Endothelial cell (in vitro differentiated cells): ENCODE results near the gene HSPB1. TPM values are rescaled to one million over a fixed set of nuclear protein-coding genes. Genes with fewer than 3 reads are reported as not detected.
"Not testable (repeated sequence)": the region's sequence is repeated elsewhere in the genome, so short reads cannot be mapped to it uniquely, and the experiment has no call there.

ENCODE experiments used
- DNase-seq: peaks from one replicate; pipeline ENCODE4 v3.0.0; 2021; ENCODE audit warnings: low spot score
- H3K27ac Mint-ChIP-seq: one replicate; pipeline ENCODE4 v1.8.0; 2021; ENCODE audit warnings: mixed read lengths, inconsistent platforms; ENCODE audit not compliant: unreplicated experiment
- H3K27me3 Mint-ChIP-seq: one replicate; pipeline ENCODE4 v1.8.0; 2021; ENCODE audit warnings: mild to moderate bottlenecking, moderate library complexity, mixed read lengths, inconsistent platforms; ENCODE audit not compliant: unreplicated experiment
- H3K36me3 Mint-ChIP-seq: one replicate; pipeline ENCODE4 v1.8.0; 2021; ENCODE audit warnings: mild to moderate bottlenecking, low read depth, mixed read lengths, inconsistent platforms; ENCODE audit not compliant: unreplicated experiment
- H3K4me1 Mint-ChIP-seq: one replicate; pipeline ENCODE4 v1.8.0; 2021; ENCODE audit warnings: mild to moderate bottlenecking, mixed read lengths, inconsistent platforms; ENCODE audit not compliant: unreplicated experiment
- H3K4me3 Mint-ChIP-seq: one replicate; pipeline ENCODE4 v1.8.0; 2021; ENCODE audit warnings: mild to moderate bottlenecking, mixed read lengths, inconsistent platforms; ENCODE audit not compliant: unreplicated experiment
- H3K9me3 Mint-ChIP-seq: one replicate; pipeline ENCODE4 v1.8.0; 2021; ENCODE audit warnings: mixed read lengths, inconsistent platforms; ENCODE audit not compliant: unreplicated experiment
- total RNA-seq: library from RNA; stranded (reverse); fragmentation: NEBNext Ultra II Directional; extraction: Animal tissue kit (Norgen Biotek cat#: 25700); gene quantifications from one replicate; pipeline ENCODE4 v1.2.1, GENCODE V29; 2021; ENCODE audit not compliant: unreplicated experiment
- TF ChIP-seq, protein P1 (sequence below): fragments of 200-600 bp; sonication (generic); IDR thresholded peaks from one replicate; pipeline ENCODE4 v1.5.0; 2021; ENCODE audit warnings: antibody characterized with exemption; ENCODE audit not compliant: unreplicated experiment

Gene HSPB1
- total RNA-seq, 1 donor from 2014 or later = 581 TPM

DNA sequence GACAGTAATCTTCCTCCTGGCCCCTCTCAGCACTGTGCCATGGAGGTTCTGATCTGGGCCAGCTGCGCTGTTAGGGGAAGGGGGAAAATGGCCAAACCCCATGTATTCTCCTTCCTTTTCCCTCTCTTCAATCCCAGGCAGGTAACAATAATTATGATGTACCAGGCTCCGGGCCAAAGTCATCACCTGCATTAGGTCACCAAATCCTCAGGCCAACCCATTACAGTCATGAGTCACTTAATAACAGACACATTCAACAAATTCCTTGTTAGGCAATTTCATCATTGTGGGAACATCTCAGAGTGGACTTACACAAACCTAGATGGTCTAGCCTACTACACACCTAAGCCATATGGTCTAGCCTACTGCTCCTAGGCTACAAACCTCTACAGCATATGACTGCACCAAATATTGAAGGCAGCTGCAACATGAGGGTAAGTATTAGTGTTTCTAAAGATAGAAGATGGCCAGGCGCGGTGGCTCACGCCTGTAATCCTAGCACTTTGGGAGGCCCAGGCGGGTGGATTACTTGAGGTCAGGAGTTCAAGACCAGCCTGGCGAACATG is 2.2 kb upstream of the HSPB1 start:
- Mint-ChIP-seq H3K27me3 (peaks cover 15% of the 10 kb centered on the region), H3K4me1 (peaks cover 20% of the 10 kb centered on the region), H3K36me3 (peaks cover 5% of the 10 kb centered on the region), H3K4me3 (no peak overlapping the region), H3K9me3 (no peaks in the 10 kb centered on the region), H3K27ac (peak overlapping the region; percentile 50)
- TF ChIP-seq, protein P1, sequence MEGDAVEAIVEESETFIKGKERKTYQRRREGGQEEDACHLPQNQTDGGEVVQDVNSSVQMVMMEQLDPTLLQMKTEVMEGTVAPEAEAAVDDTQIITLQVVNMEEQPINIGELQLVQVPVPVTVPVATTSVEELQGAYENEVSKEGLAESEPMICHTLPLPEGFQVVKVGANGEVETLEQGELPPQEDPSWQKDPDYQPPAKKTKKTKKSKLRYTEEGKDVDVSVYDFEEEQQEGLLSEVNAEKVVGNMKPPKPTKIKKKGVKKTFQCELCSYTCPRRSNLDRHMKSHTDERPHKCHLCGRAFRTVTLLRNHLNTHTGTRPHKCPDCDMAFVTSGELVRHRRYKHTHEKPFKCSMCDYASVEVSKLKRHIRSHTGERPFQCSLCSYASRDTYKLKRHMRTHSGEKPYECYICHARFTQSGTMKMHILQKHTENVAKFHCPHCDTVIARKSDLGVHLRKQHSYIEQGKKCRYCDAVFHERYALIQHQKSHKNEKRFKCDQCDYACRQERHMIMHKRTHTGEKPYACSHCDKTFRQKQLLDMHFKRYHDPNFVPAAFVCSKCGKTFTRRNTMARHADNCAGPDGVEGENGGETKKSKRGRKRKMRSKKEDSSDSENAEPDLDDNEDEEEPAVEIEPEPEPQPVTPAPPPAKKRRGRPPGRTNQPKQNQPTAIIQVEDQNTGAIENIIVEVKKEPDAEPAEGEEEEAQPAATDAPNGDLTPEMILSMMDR = no peak
- DNase-seq = no peak

DNA sequence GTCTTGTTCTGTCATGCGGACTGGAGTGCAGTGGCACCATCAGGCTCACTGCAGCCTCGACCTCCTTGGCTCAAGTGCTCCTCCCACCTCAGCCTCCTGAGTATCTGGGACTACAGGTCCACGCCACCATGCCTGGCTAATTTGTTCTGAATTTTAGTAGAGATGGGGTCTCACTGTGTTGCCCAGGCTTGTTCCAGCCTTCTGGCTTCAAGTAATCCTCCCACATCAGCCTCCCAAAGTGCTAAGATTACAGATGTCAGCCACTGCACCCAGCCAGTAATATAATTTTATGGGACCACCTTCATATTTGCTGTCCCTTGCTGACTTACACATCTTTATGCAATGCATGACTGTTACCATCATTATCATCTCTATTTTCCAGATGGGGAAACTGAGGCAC is 1.5 kb upstream of the HSPB1 start:
- Mint-ChIP-seq H3K36me3 (peaks cover 5% of the 10 kb centered on the region), H3K4me1 (peaks cover 20% of the 10 kb centered on the region), H3K9me3 (no peaks in the 10 kb centered on the region), H3K4me3 (no peak overlapping the region), H3K27me3 (peaks cover 17% of the 10 kb centered on the region), H3K27ac (no peak overlapping the region)
- no peak for DNase-seq
- TF ChIP-seq, protein P1 = no peak

DNA sequence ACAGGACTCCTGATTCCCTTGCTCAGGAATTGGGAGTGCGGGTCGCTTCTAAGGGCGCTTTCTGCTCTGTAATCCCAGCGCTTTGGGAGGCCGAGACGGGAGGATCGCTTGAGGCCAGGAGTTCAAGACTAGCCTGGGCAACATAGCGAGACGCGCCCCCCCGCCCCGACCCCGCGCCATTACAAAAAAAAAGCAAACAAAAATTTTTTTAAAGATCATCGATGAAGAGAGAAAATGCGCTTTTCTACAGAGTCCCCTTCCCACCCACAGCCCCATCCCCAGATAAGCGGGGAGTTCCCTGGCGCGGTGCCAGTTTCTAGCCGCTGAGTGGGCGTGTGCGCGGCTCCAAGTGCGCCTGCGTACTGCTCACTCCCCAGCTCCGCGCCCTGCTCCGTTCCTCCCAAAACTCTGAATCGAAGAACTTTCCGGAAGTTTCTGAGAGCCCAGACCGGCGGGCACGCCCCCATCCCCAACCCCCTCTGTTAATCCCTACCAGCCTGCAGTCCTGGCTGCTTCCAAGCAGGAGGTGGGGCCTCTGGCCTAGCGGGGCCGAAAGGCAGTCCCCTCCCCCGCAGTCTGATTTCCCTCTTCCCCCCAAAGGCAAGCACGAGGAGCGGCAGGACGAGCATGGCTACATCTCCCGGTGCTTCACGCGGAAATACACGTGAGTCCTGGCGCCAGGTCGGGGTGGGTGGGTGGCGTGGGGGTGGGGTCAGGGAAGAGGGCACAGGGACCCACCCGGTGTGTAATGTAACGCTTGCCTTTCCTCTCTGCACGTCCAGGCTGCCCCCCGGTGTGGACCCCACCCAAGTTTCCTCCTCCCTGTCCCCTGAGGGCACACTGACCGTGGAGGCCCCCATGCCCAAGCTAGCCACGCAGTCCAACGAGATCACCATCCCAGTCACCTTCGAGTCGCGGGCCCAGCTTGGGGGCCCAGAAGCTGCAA is 1.0 kb downstream of the HSPB1 start:
- peaks cover 18% of the 10 kb centered on the region for H3K27me3 Mint-ChIP-seq
- peak overlapping the region; percentile 18 for H3K27ac Mint-ChIP-seq
- peak overlapping the region; percentile 93 for H3K4me3 Mint-ChIP-seq
- TF ChIP-seq, protein P1 = no peak
- peaks cover 5% of the 10 kb centered on the region for H3K36me3 Mint-ChIP-seq
- peaks cover 20% of the 10 kb centered on the region for H3K4me1 Mint-ChIP-seq
- H3K9me3 Mint-ChIP-seq = no peaks in the 10 kb centered on the region
- DNase-seq = peak; percentile 86

DNA sequence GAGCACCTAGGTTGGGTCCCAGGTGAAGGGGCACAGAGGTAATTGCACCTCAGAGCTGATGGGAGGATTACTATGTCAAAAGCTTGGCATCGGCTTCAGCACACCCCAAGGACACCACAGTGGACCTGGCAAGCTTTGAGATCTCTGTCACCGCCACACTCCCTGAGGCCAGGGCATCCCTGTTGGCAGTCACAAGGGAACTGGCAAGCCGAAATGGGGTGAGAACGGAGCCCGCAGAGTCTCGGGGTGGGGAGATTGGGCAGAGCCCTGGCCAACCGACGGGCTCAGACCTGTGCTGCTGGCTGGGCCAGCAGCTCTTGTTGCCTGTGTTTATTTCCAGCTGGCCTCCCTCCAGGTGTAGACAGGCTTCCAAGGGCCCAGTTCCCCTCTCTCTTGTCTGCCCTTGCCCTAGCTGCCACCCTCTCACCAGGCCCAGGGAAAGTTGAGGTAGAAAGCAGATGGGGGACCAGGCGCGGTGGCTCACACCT is 2.5 kb downstream of the HSPB1 start:
- no peaks in the 10 kb centered on the region for H3K9me3 Mint-ChIP-seq
- no peak for DNase-seq
- TF ChIP-seq, protein P1 = no peak
- H3K27me3 Mint-ChIP-seq = peaks cover 18% of the 10 kb centered on the region
- peak overlapping the region; percentile 93 for H3K4me3 Mint-ChIP-seq
- H3K27ac Mint-ChIP-seq = no peak overlapping the region
- H3K36me3 Mint-ChIP-seq = peaks cover 5% of the 10 kb centered on the region
- peaks cover 20% of the 10 kb centered on the region for H3K4me1 Mint-ChIP-seq

DNA sequence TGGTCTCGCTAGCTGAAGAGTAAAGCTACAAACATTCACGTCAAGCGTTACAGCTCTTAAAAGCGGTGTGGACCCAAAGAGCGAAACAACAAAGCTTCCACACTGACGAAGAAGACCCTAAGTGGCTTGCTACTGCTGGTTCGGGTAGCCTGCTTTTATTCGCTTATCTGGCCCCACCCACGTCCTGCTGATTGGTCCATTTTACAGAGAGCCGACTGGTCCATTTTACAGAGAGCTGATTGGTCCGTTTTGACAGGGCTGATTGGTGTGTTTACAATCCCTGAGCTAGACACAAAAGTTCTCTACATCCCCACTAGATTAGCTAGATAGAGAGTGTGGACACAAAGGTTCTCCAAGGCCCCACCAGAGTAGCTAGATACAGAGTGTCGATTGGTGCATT is 6.4 kb downstream of the HSPB1 start:
- H3K27me3 Mint-ChIP-seq = peaks cover 16% of the 10 kb centered on the region
- H3K27ac Mint-ChIP-seq, DNase-seq, H3K9me3 Mint-ChIP-seq, H3K4me3 Mint-ChIP-seq, H3K36me3 Mint-ChIP-seq: not testable (repeated sequence)
- H3K4me1 Mint-ChIP-seq = peaks cover 24% of the 10 kb centered on the region

DNA sequence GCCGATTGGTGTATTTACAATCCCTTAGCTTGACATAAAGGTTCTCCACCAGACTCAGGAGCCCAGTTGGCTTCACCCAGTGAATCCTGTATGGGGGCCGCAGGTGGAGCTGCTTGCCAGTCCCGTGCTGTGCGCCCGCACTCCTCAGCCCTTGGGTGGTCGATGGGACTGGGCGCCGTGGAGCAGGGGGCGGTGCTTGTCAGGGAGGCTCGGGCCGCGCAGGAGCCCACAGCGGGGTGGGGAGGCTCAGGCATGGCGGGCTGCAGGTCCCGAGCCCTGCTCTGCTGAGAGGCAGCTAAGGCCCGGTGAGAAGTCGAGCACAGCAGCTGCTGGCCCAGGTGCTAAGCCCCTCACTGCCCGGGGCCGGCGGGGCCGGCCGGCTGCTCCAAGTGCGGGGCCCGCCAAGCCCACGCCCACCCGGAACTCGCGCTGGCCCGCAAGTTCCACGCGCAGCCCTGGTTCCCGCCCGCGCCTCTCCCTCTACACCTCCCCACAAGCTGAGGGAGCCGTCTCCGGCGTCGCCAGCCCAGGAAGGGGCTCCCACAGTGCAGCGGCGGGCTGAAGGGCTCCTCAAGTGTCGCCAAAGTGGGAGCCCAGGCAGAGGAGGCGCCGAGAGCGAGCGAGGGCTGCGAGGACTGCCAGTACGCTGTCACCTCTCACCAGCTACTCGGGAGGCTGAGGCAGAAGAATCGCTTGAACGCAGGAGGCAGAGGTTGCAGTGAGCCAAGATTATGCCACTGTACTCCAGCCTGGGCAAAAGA is 7.0 kb downstream of the HSPB1 start:
- H3K36me3 Mint-ChIP-seq, H3K4me3 Mint-ChIP-seq, H3K27ac Mint-ChIP-seq, H3K9me3 Mint-ChIP-seq, DNase-seq: not testable (repeated sequence)
- Mint-ChIP-seq H3K27me3 (peaks cover 11% of the 10 kb centered on the region), H3K4me1 (peaks cover 17% of the 10 kb centered on the region)
